Stimulated activated CD4-positive, alpha-beta T cell treated with anti-CD3 and anti-CD28 coated beads, Interleukin-2, amount 100 ng/mL, for 24 hours (primary cell): ENCODE measurements around the gene CD300H.

Source experiments
- DNase-seq, 2 donors: peaks; one replicate each; pipeline ENCODE4 v3.0.0-alpha.2; 2020

Gene CD300H

DNA sequence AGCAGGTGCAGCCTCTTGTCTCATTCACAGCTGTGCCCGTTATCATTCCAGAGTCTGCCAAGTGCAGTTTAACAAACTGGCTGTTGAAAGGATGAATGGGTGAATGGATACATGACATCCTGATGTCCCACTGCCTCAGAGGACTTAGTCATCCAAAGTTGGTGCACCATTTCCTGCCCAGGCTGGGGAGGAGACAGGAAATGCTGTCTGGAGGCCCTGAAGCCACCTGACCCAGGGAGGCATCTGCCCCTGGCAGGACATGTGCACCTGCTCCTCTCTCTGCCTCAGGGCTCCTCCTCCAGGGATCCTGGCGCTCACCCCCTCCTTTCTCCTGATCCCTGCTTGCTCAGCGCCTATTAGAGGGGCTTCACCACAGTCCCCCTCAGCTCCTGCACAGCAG is 19.6 kb downstream of the CD300H start:
- DNase-seq = no peak

- no peak for DNase-seq
Observed at GRCh38 chr17:74547264-74547663, 20.0 kb downstream of the CD300H start.

DNA sequence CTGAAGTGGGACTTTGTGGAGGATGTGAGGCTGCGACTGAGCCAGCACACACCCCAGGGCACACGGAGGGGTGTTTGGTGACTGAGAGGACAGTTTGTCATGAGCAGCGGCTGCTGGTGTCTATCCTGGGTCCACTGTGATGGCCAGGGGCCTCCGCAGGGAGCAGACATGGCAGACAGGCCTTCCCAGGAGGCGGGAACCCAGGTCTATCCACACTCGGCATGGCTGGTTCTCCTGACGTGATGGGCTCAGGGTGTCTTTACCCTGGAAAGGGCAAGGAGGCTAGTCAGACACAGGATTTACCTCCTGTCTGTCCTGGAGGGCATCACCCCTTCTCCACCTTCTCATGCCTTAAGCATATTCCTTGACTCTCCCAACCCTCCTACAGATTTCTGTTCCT is 20.7 kb downstream of the CD300H start:
- no peak for DNase-seq

DNA sequence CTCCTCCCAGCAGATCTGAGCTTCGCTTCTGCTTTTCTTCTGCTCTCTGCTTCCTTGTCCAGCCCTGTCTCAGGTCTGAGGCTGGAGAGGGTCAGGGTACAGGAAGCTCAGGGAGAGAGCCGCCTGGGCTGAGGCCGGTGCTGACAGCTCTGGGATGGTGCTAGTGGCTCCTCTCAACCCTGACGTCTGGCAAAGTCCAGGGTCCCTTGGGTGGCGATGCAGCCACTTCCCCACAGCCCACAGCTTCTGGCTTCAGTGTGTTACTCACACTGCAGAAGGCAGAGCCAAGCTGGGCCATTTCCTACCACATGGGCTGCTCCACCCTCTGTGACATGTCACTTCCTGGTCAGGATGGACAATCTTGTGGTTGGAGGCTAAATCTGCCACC is 21.5 kb downstream of the CD300H start, which contains the start of gene CD300C:
CD300C (minus strand) TSS at position 273 of the 388 bp plus-strand sequence. CDS start 333 bp downstream, outside the sequence.
- no peak for DNase-seq

DNA sequence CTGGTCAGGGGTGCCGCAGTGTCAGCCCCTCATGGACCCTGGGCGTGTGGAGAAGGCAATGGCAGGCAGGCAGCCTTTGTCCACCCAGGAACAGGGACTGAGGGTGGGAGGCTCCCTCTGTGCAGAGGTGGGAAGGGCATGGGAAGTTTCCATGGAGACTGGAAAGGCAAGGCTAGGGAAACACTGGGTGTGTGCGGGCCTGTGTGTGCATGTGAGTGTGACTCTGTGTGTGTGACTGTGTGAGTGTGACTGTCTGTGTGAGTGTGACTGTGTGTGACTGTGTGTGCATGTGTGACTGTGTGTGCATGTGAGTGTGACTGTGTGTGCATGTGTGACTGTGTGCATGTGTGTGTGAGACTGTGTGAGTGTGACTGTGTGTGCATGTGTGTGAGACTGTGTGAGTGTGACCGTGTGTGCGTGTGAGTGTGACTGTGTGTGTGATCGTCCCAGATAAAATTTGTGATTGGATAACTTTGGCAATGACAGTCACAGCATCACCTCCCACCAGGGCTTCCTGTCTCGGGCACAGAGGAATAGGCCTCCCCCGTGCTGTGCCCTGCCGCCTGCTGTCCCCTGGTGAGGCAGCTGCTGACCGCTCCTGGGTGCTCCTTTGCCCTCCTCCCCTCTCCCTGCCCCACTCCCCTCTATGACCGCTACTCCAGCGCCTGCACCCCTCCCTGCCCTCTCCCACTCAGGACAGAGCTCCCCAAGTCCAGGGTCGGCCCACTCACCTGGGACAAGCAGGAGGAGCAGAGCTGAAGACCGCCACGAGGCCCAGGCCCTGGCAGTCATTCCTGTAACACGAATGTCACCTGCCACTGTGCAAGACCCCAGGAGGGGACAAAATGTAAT is 22.1 kb downstream of the CD300H start:
- DNase-seq = no peak

- DNase-seq = no peak
Observed at GRCh38 chr17:74543891-74544760, 23.2 kb downstream of the CD300H start.

- no peak for DNase-seq
Observed at GRCh38 chr17:74543406-74543805, 23.9 kb downstream of the CD300H start.

DNA sequence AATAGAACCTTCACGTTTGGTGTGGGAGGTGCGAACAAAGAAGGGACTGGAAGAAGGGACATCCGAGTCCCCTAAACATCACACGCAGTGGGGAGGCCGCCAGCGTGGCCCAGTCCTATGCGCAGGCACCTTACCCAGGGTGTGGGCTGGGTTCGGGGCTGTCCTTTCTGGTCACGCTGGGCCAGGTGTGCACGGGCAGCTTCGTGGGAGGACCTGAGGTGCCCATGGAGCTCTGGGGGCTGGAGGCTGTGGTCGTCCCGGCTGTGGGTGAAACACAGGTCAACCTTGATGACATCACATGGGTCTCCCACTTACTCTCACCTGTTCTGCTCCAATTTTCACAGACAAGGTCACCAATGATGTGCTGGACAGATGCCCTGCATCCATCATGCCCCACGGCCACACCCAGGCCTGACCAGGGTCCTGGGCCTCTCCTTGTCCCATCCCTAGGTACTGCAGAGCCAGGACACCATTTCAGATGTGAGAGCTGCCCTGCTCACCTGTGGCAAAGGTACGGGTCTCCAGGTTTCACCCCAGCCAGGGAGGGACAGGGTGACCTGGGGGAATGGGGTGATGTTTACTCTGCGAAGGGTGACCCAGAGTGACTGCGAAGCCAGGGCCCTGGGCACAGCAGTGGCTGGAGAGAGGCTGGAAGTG is 24.5 kb downstream of the CD300H start:
- DNase-seq = no peak

GRCh38 chr17:74542166-74542565 is 25.1 kb downstream of the CD300H start:
- no peak for DNase-seq

- DNase-seq = no peak
Observed at GRCh38 chr17:74541176-74542111, 25.9 kb downstream of the CD300H start.

DNA sequence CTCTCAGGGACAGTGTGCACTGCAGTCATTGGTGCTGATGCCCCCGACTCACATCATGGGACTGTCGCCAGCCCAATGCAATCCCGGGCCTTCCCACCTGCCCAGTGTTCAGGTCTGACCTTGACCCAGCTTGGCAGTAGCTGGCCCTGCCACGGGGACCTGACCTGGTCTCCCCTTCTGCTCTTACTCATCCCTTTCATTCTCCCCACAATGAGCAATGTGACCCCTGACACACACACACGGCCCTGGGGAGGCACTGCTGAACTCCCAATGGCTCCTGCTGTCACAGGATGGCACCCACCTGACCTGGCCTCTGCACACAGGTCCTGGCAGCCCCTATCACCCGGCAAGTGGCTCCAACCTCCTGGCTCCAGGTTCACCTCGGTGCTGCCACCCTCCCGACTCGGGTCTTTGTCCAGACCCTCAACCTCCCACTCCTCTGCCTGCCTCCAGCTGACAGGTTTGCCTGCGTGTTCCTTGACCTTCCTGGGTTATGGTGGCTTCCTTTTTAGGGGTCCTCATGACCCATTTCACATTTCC is 28.0 kb downstream of the CD300H start:
- DNase-seq = no peak

DNA sequence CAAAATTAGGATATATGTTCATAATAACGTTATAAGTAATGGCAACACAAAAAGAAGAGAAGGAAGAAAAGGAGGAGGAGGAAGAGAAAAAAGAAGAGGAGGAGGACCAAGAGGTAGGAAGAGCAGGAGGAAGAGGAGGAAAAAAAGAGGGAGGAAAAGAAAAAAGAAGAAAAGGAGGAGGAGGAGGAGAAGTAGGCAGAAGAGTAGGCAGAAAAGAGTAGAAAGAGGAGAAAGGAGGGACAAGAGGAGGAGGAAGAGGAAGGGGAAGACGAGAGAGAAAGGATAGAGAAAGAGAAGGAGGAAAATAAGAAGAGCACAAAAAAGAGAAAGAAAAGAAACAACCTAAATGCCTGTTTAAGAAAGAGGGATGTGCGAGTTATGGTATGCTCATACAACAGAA is 30.4 kb downstream of the CD300H start:
- no peak for DNase-seq

- DNase-seq = no peak
Observed at GRCh38 chr17:74532115-74532514, 35.2 kb downstream of the CD300H start.

- DNase-seq = no peak
Observed at GRCh38 chr17:74531231-74531761, 36.0 kb downstream of the CD300H start, which contains the start of gene CD300LB. TSS of gene CD300LB (minus strand) at chr17:74531475. CDS start at chr17:74531350, 125 bp downstream.

DNA sequence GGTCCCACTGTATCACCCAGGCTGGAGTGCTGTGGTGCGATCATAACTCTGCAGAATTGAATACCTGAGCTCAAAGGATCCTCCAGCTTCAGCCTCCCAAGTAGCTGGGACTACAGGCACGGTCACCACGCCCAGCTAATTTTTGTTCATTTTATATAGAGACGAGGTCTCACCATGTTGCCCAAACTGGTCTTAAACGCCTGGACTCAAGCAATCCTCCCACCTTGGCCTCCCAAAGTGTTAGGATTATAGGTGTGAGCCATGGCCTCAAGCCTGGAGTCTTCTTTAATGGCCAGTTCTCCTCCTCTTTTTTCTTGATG is 36.5 kb downstream of the CD300H start:
- no peak for DNase-seq

DNA sequence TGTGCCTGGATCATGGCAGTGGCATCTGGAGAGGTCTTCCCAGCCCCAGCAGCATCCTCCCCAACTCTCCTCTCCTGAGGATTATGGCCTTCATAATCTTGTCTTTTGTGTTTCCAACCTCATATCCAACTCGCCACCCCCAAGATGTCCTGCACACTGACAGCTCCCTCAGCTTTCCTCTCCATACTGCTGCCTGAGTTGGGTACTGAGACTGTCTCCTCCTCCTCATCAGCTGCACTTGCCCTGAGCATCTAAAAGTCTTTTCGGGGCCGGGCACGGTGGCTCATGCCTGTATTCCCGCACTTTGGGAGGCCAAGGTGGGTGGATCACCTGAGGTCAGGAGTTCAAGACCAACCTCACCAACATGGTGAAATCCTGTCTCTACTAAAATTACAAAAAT is 38.1 kb downstream of the CD300H start:
- no peak for DNase-seq

DNA sequence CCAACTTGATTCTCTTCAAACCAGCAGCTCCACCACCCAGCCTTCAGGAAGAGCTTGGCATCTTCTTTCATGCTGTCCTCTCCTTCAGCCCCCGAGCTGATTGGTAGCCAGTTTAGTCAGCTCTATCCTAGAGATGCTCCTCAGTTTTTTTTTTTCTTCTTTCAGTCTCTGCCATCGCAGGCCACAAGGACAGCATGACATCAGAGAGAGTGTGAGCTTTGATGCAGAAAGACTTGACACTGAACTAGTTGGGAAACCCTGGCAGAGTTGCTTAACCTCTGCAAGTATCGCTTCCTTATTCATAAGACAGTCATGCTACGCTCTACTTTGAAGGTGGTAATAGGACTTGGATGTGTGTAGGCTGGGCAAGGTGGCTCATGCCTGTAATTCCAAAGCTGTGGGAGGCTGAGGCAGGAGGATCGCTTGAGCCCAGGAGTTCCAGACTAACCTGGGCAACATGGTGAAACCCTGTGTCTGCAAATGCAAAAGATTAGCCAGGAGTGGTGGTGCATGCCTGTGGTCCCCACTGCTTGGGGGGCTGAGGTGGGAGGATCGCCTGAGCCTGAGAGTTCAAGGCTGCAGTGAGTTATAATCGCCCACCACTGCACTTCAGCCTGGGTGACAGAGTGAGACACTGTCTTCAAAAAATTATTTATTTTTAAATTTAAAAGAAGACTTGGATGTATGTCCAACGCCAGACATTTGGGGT is 38.7 kb downstream of the CD300H start:
- peak in 1 of 2 donors; percentile 6 for DNase-seq

- peak in 1 of 2 donors; percentile 7 for DNase-seq
Observed at GRCh38 chr17:74527756-74528155, 39.6 kb downstream of the CD300H start.

GRCh38 chr17:74527081-74527480 is 40.2 kb downstream of the CD300H start:
- peak in 1 of 2 donors; percentile 8 for DNase-seq

DNA sequence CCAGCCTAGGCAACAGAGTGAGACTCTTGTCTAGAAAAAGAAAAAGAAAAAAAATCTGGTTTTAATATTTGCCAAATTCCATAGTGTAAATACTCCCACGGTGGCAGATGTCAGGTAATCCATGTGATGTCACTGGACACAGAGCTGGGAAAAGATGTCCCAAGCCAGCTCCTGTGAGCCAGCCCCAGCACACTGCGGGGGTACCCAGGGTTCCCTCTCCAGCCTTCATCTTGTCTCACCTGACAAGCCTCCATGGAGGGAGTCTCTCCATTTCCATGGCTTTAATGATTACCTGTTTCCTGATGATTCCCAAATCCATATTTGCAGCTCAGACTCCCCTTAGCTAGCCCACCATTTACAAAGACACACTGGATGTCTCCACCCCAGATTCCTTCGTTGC is 40.6 kb downstream of the CD300H start:
- peak in 1 of 2 donors; percentile 9 for DNase-seq

DNA sequence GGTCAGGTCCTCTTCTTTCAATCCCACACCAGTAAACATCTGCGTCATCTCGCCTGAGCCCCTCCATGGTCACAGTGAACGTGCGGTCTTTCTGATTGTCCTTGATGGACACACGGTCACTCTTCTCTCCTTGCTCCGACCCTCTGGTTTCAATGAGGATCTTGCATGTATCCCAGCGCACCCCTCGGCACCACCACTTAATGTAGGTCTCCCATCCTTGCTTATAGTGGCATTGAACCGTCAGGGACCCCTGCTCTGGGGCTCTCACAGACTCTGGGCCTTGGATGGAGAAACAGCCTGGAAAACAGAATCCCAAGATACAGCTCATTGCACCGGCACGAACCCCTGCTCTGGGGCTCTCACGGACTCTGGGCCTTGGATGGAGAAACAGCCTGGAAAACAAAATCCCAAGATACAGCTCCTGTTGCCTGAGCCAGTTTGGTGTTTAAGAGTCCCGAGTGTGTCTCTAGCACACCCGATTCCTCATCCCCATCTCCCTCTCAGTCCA is 41.5 kb downstream of the CD300H start:
- peak in 1 of 2 donors; percentile 11 for DNase-seq
